K562 (cell line): ENCODE measurements around the gene CREB5. TPM values are rescaled to one million over a fixed set of nuclear protein-coding genes. Genes with fewer than 3 reads are reported as not detected.

Source experiments
- ATAC-seq: fragments of 200-7000 bp; cut with Tn5 transposase; 3 replicates; pipeline ENCODE4 v1.9.1; 2020; ENCODE audit warnings: moderate library complexity
- BruUV-seq: library from RNA; stranded (reverse); fragments of 400-500 nt; replicated peaks from 2 replicates; lab custom pipeline; 2021; lab: Mats Ljungman, UMichigan
- CTCF ChIA-PET: fragments of 300-600 bp; formaldehyde crosslinking; extraction: SDS; loops from one replicate; lab custom pipeline; 2021; ENCODE audit warnings: low intra/inter-chr PET ratio; lab: Yijun Ruan, JAX
- POLR2A ChIA-PET: fragments of 300-600, 350-650 bp; sonication (Branson Sonifier 250); formaldehyde crosslinking; extraction: SDS; loops from one replicate; lab custom pipeline; 2021; ENCODE audit warnings: antibody characterized with exemption, inconsistent platforms; lab: Yijun Ruan, JAX
- DNase-seq, 4 experiments: peaks; one replicate each; pipeline versions ENCODE4 v3.0.0 to v3.0.0-alpha.2; 2011 to 2018; ENCODE audit warnings: low spot score in 3 of 4, mixed read lengths in 3 of 4; ENCODE audit errors: extremely low read depth in 1 of 4
- FAIRE-seq: peaks from 2 replicates; lab custom pipeline; 2011; peaks lifted over from hg19 to GRCh38; lab: Jason Lieb, UNC
- H2AFZ ChIP-seq: 2 replicates; pipeline ENCODE4 v1.6.0; 2011; ENCODE audit warnings: low read depth, low read length, control low read depth, inconsistent platforms
- H3K27ac ChIP-seq: fragments of 200-600 bp; 3 replicates; pipeline ENCODE4 v1.8.0; 2011; ENCODE audit warnings: low read depth, mild to moderate bottlenecking, control low read depth, inconsistent platforms, low read length, moderate library complexity, mixed read lengths; ENCODE audit errors: extremely low read depth
- H3K27me3 ChIP-seq, 2 experiments: fragments of 300-600 bp in 1 of 2; 2 replicates in 1 of 2; 3 replicates in 1 of 2; pipeline versions ENCODE4 v1.6.0 to v1.8.0; 2011; ENCODE audit warnings: inconsistent platforms in 2 of 2, low read length in 2 of 2, mild to moderate bottlenecking in 1 of 2, mixed read lengths in 1 of 2, moderate library complexity in 1 of 2; ENCODE audit not compliant: control insufficient read depth in 2 of 2, insufficient read depth in 2 of 2
- H3K36me3 ChIP-seq: fragments of 300-600 bp; 3 replicates; pipeline ENCODE4 v1.8.0; 2011; ENCODE audit warnings: mild to moderate bottlenecking, low read length, inconsistent platforms; ENCODE audit not compliant: control insufficient read depth, insufficient read depth
- H3K4me1 ChIP-seq, 2 experiments: fragments of 200-600 bp in 1 of 2; replicated peaks in 1 of 2; 2 replicates in 1 of 2; 3 replicates in 1 of 2; pipeline versions ENCODE4 v1.5.1 to v1.8.0; 2011; ENCODE audit warnings: inconsistent platforms in 2 of 2, low read length in 2 of 2, mild to moderate bottlenecking in 1 of 2, mixed read lengths in 1 of 2, moderate library complexity in 1 of 2; ENCODE audit not compliant: control insufficient read depth in 2 of 2, insufficient read depth in 2 of 2
- H3K4me2 ChIP-seq: 2 replicates; pipeline ENCODE4 v1.6.1; 2011; ENCODE audit warnings: low read length, control low read depth, inconsistent platforms, mixed read lengths; ENCODE audit not compliant: insufficient read depth
- H3K4me3 ChIP-seq: fragments of 200-600 bp; sonication (generic), shearing (Covaris generic); 2 replicates; pipeline ENCODE4 v1.5.1; 2016; ENCODE audit warnings: control low read depth, inconsistent platforms
- H3K79me2 ChIP-seq: fragments of 200-600 bp; 3 replicates; pipeline ENCODE4 v1.8.0; 2011; ENCODE audit warnings: low read length, inconsistent platforms; ENCODE audit not compliant: control insufficient read depth, insufficient read depth
- H3K9ac ChIP-seq, 2 experiments: 2 replicates each; pipeline versions ENCODE4 v1.6.0 to v1.6.1; 2011; ENCODE audit warnings: low read depth in 2 of 2, low read length in 2 of 2, control low read depth in 1 of 2, inconsistent platforms in 1 of 2, mild to moderate bottlenecking in 1 of 2, mixed read lengths in 1 of 2; ENCODE audit not compliant: insufficient read depth in 1 of 2
- H3K9me1 ChIP-seq: one replicate; pipeline ENCODE4 v1.6.0; 2011; ENCODE audit warnings: inconsistent platforms, mild to moderate bottlenecking, low read length, moderate library complexity; ENCODE audit not compliant: control insufficient read depth, insufficient read depth
- H3K9me3 ChIP-seq: replicated peaks from 2 replicates; pipeline ENCODE4 v1.5.1; 2011; ENCODE audit warnings: low read depth, low read length, inconsistent platforms; ENCODE audit not compliant: control insufficient read depth, insufficient read depth
- H4K20me1 ChIP-seq: replicated peaks from 2 replicates; pipeline ENCODE4 v1.6.1; 2011; ENCODE audit warnings: low read length, inconsistent platforms, mixed read lengths; ENCODE audit not compliant: control insufficient read depth, insufficient read depth
- BCOR ChIP-seq: fragments of 450-650 bp; IDR thresholded peaks from 2 replicates; pipeline ENCODE4 v1.6.1; 2016
- CBX8 ChIP-seq: fragments of 200-600 bp; sonication (generic); IDR thresholded peaks from 2 replicates; pipeline ENCODE4 v1.6.1; 2012; ENCODE audit warnings: borderline replicate concordance, mixed run types, low read depth, mild to moderate bottlenecking, moderate library complexity, mixed read lengths, low read length, control low read depth, inconsistent platforms; ENCODE audit not compliant: poor library complexity, severe bottlenecking; ENCODE audit errors: extremely low read depth
- DNMT1 ChIP-seq: fragments of 450-650 bp; IDR thresholded peaks from 2 replicates; pipeline ENCODE4 v1.6.1; 2016; ENCODE audit warnings: antibody characterized with exemption, mild to moderate bottlenecking
- EGR1 ChIP-seq: fragments of 450-650 bp; conservative IDR thresholded peaks from 2 replicates; pipeline ENCODE4 v1.6.1; 2017; ENCODE audit warnings: mild to moderate bottlenecking
- FOXP1 ChIP-seq: sonication (generic); formaldehyde crosslinking; IDR thresholded peaks from 2 replicates; pipeline ENCODE4 v1.8.0; 2022; ENCODE audit warnings: mild to moderate bottlenecking, missing genetic modification reagents
- GTF2A2 ChIP-seq: IDR thresholded peaks from 2 replicates; pipeline ENCODE4 v1.6.1; 2016; ENCODE audit warnings: mild to moderate bottlenecking, missing genetic modification characterization, missing compliant biosample characterization
- HIVEP1 ChIP-seq: fragments of 250-450 bp; sonication (Bioruptor Pico); IDR thresholded peaks from 2 replicates; pipeline ENCODE4 v1.4.0; 2020; ENCODE audit warnings: mild to moderate bottlenecking
- JUND ChIP-seq, 2 experiments: IDR thresholded peaks; 2 replicates in 1 of 2; 3 replicates in 1 of 2; pipeline ENCODE4 v1.6.1; 2011; ENCODE audit warnings: borderline replicate concordance in 2 of 2, low read depth in 2 of 2, low read length in 2 of 2, improper control_type of control experiment in 1 of 2, missing biosample characterization in 1 of 2, missing genetic modification characterization in 1 of 2, missing genetic modification reagents in 1 of 2
- NBN ChIP-seq: fragments of 450-650 bp; IDR thresholded peaks from 2 replicates; pipeline ENCODE4 v1.6.1; 2016; ENCODE audit warnings: low read depth, mild to moderate bottlenecking
- SOX6 ChIP-seq: fragments of 450-650 bp; IDR thresholded peaks from 2 replicates; pipeline ENCODE4 v1.6.1; 2014; ENCODE audit warnings: mild to moderate bottlenecking
- TAF15 ChIP-seq: fragments of 200-400 bp; formaldehyde crosslinking; IDR thresholded peaks from 2 replicates; pipeline ENCODE4 v1.6.1; 2017; ENCODE audit warnings: mild to moderate bottlenecking, low read depth, low read length, moderate library complexity
- TRIM28 ChIP-seq: fragments of 450-650 bp; IDR thresholded peaks from 2 replicates; pipeline ENCODE4 v1.6.1; 2017
- ZC3H4 ChIP-seq: sonication (generic); formaldehyde crosslinking; IDR thresholded peaks from 2 replicates; pipeline ENCODE4 v1.9.0; 2021; ENCODE audit warnings: missing genetic modification reagents, borderline replicate concordance
- ZNF184 ChIP-seq: sonication (generic); formaldehyde crosslinking; IDR thresholded peaks from 2 replicates; pipeline ENCODE4 v1.5.0; 2020; ENCODE audit warnings: missing genetic modification reagents
- ZNF311 ChIP-seq: fragments of 250-450 bp; sonication (Bioruptor Pico); IDR thresholded peaks from 2 replicates; pipeline ENCODE4 v1.4.0; 2020; ENCODE audit warnings: mild to moderate bottlenecking, moderate library complexity
- ZNF57 ChIP-seq: fragments of 450-650 bp; formaldehyde crosslinking; IDR thresholded peaks from 2 replicates; pipeline ENCODE4 v1.4.0; 2020; ENCODE audit warnings: mild to moderate bottlenecking, moderate library complexity
- WGBS: fragments of 100-300 bp; shearing (Covaris generic); methylation state at CpG from one replicate; pipeline ENCODE4 v1.1.6; 2016; ENCODE audit warnings: low coverage, mixed read lengths; ENCODE audit not compliant: insufficient coverage; ENCODE audit errors: missing lambda C conversion rate; 5-methylcytosine and 5-hydroxymethylcytosine counted together
- in situ Hi-C: fragments of 300-500 bp; cut with MboI; formaldehyde crosslinking; loops from 4 replicates; pipeline ENCODE4 v1.15.0; 2018; ENCODE audit warnings: inconsistent platforms, mixed read lengths
- intact Hi-C: fragments of 100-400 bp; cut with micrococcal nuclease; formaldehyde crosslinking; loops from 2 replicates; pipeline ENCODE4 v1.14.2; 2022
- polyA plus RNA-seq, 8 experiments: library from polyadenylated mRNA; depleted of rRNA in 4 of 8; stranded (reverse) in 5 of 8; unstranded in 3 of 8; fragments of >200 nt; fragmentation: Nextera tagmentation in 2 of 8; fragmentation: Illumina TruSeq in 1 of 8; extraction: Ambion mirVana in 2 of 8; extraction: Trizol in 1 of 8; gene quantifications; 2 replicates each; pipeline versions ENCODE4 v1.2.1 to v1.2.3, GENCODE V29; 2011 to 2014; ENCODE audit warnings: inconsistent platforms in 1 of 8, missing spikeins in 1 of 8
- total RNA-seq, 7 experiments: library from RNA; depleted of rRNA in 6 of 7; stranded (reverse); fragments of >200 nt in 6 of 7; fragmentation: Illumina TruSeq in 2 of 7; extraction: Trizol in 2 of 7; gene quantifications; 2 replicates each; pipeline versions ENCODE4 v1.2.1 to v1.2.3, GENCODE V29; 2011 to 2021; ENCODE audit warnings: low replicate concordance in 1 of 7
- TF ChIP-seq, protein P1 (sequence below): fragments of 450-650 bp; formaldehyde crosslinking; IDR thresholded peaks from 2 replicates; pipeline ENCODE4 v1.4.0; 2022; ENCODE audit warnings: missing genetic modification characterization
- TF ChIP-seq, protein P2 (sequence below): fragments of 250-450 bp; sonication (Bioruptor Pico); IDR thresholded peaks from 2 replicates; pipeline ENCODE4 v1.8.0; 2021; ENCODE audit warnings: moderate library complexity, mild to moderate bottlenecking, inconsistent platforms

Gene CREB5
- total and polyA plus RNA-seq, 9 of the 15 experiments (the other 6 are each of a cell fraction or from before 2014, with no cell fraction given): 0.33 to 6.4 (median 1.8) TPM

DNA sequence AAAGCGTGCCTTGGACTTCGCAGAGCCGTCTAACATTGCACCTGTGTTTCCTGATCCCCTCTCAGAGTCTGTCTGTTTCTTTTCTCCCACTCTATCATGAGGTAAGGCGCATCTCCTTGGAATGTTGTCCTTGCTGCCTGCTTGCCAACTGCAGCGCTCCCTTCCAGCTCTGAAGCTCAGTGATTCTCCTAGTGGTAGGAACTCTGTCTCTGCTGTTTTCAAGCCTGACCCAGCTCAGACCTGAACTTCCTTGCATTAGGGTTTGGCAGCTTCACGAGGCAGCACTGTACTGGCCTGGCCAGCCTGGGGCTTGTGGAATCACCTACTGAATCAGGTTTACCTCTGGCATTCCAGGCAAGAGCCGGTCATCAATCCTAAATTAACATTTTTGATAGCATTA is 123.9 kb downstream of the CREB5 start:
- FAIRE-seq (no peak), DNase-seq (no peak), ATAC-seq (no peak)
- ChIA-PET POLR2A (no interaction called here), CTCF (no interaction called here)
- Histone ChIP-seq H3K27me3 (0 out of 5 replicates have a peak, but pooled peaks cover 0 to 3% of the 10 kb centered on the region in 2 experiments), H2AFZ (no peak overlapping the region), H3K79me2 (no peaks in the 10 kb centered on the region), H3K4me2 (no peak overlapping the region), H3K9ac (no peak overlapping the region), H3K9me3 (no peaks in the 10 kb centered on the region), H3K9me1 (no peaks in the 10 kb centered on the region), H4K20me1 (no peaks in the 10 kb centered on the region), H3K4me1 (no peaks in the 10 kb centered on the region), H3K27ac (no peak overlapping the region), H3K4me3 (no peak overlapping the region), H3K36me3 (no peaks in the 10 kb centered on the region)
- TF ChIP-seq TAF15 (no peak), HIVEP1 (no peak), ZNF57 (no peak), BCOR (no peak), JUND (IDR thresholded peaks at IDR 0.05; ENCODE audit: borderline replicate concordance, low read depth, low read length) (no peak), JUND (tag; IDR thresholded peaks at IDR 0.05; ENCODE audit: borderline replicate concordance, low read depth, low read length) (no peak), DNMT1 (no peak), ZC3H4 (CRISPR knock-in tag) (no peak), SOX6 (no peak), GTF2A2 (tag) (no peak), ZNF311 (CRISPR knock-in tag) (no peak), NBN (no peak), CBX8 (no peak), EGR1 (no peak), TRIM28 (no peak), FOXP1 (CRISPR knock-in tag) (no peak), ZNF184 (CRISPR knock-in tag) (no peak)
- TF ChIP-seq, protein P1, sequence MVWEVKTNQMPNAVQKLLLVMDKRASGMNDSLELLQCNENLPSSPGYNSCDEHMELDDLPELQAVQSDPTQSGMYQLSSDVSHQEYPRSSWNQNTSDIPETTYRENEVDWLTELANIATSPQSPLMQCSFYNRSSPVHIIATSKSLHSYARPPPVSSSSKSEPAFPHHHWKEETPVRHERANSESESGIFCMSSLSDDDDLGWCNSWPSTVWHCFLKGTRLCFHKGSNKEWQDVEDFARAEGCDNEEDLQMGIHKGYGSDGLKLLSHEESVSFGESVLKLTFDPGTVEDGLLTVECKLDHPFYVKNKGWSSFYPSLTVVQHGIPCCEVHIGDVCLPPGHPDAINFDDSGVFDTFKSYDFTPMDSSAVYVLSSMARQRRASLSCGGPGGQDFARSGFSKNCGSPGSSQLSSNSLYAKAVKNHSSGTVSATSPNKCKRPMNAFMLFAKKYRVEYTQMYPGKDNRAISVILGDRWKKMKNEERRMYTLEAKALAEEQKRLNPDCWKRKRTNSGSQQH (CRISPR knock-in tag): no peak
- TF ChIP-seq, protein P2, sequence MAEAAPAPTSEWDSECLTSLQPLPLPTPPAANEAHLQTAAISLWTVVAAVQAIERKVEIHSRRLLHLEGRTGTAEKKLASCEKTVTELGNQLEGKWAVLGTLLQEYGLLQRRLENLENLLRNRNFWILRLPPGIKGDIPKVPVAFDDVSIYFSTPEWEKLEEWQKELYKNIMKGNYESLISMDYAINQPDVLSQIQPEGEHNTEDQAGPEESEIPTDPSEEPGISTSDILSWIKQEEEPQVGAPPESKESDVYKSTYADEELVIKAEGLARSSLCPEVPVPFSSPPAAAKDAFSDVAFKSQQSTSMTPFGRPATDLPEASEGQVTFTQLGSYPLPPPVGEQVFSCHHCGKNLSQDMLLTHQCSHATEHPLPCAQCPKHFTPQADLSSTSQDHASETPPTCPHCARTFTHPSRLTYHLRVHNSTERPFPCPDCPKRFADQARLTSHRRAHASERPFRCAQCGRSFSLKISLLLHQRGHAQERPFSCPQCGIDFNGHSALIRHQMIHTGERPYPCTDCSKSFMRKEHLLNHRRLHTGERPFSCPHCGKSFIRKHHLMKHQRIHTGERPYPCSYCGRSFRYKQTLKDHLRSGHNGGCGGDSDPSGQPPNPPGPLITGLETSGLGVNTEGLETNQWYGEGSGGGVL (CRISPR knock-in tag): no peak
- WGBS: 1% methylated on average over 7 of the region's 7 CpGs
- BruUV-seq: no TSS peak
- in situ Hi-C loops (no loop called here), intact Hi-C loops (no loop called here)
